Stimulated activated CD8-positive, alpha-beta memory T cell treated with anti-CD3 and anti-CD28 coated beads, Interleukin-15, amount 100 ng/mL, for 48 hours (primary cell): ENCODE results near the gene SCNN1A.

Experiments used
- DNase-seq, 2 donors: peaks; one replicate each; pipeline ENCODE4 v3.0.0-alpha.2; 2020; ENCODE audit warnings: low read depth in 2 of 2

Gene SCNN1A

GRCh38 chr12:6384499-6385436, 9.4 kb upstream of the SCNN1A start:
- no peak for DNase-seq

- no peak for DNase-seq
Measured at GRCh38 chr12:6383572-6384498, 8.5 kb upstream of the SCNN1A start, which contains the start of gene LTBR. Gene LTBR, plus strand, starts transcription at chr12:6384162. Its CDS starts 197 bp downstream, at chr12:6384359.

GRCh38 chr12:6382982-6383381, 7.6 kb upstream of the SCNN1A start:
- no peak for DNase-seq

- DNase-seq: no peak
Measured at GRCh38 chr12:6382371-6382770, 7.0 kb upstream of the SCNN1A start.

- DNase-seq: no peak
Measured at GRCh38 chr12:6380141-6381121, 5.1 kb upstream of the SCNN1A start.

- no peak for DNase-seq
Measured at GRCh38 chr12:6378709-6379472, 3.5 kb upstream of the SCNN1A start.

GRCh38 chr12:6377667-6377994, 2.3 kb upstream of the SCNN1A start:
- no peak for DNase-seq

GRCh38 chr12:6376870-6377666, 1.7 kb upstream of the SCNN1A start:
- DNase-seq: no peak

GRCh38 chr12:6376079-6376869, 911 bp upstream of the SCNN1A start:
- DNase-seq: no peak

- DNase-seq: no peak
Measured at GRCh38 chr12:6374786-6375160, 590 bp downstream of the SCNN1A start.

GRCh38 chr12:6374028-6374785, 1.2 kb downstream of the SCNN1A start:
- no peak for DNase-seq

GRCh38 chr12:6373022-6373787, 2.2 kb downstream of the SCNN1A start:
- DNase-seq: no peak

- DNase-seq: no peak
Measured at GRCh38 chr12:6372403-6373003, 2.9 kb downstream of the SCNN1A start.

- DNase-seq: no peak
Measured at GRCh38 chr12:6370994-6371754, 4.2 kb downstream of the SCNN1A start.

- no peak for DNase-seq
Measured at GRCh38 chr12:6370576-6370935, 4.8 kb downstream of the SCNN1A start.

- DNase-seq: no peak
Measured at GRCh38 chr12:6369916-6370575, 5.3 kb downstream of the SCNN1A start.
